ENCODE results near the gene RLN3.

The RLN3 gene

GRCh38 chr19:13993590-13994300 is 34.2 kb upstream of the RLN3 start:
- no peak for DNase-seq (ENCODE audit: low read depth)
- H3K4me3 ChIP-seq (ENCODE audit: low read length), result no peak overlapping the region
- no peak for TF ChIP-seq CTCF (conservative IDR thresholded peaks at IDR 0.05; ENCODE audit: low read length)

GRCh38 chr19:13995017-13995728 is 32.8 kb upstream of the RLN3 start:
- no peak overlapping the region for H3K4me3 ChIP-seq (ENCODE audit: low read length)
- no peak for TF ChIP-seq CTCF (conservative IDR thresholded peaks at IDR 0.05; ENCODE audit: low read length)
- DNase-seq (ENCODE audit: low read depth), result peak; percentile 79

GRCh38 chr19:13995878-13996765 is 31.8 kb upstream of the RLN3 start:
- no peak for DNase-seq (ENCODE audit: low read depth)
- TF ChIP-seq CTCF (conservative IDR thresholded peaks at IDR 0.05; ENCODE audit: low read length), result no peak
- H3K4me3 ChIP-seq (ENCODE audit: low read length), result no peak overlapping the region

GRCh38 chr19:13996928-13997630 is 30.9 kb upstream of the RLN3 start:
- no peak for DNase-seq (ENCODE audit: low read depth)
- no peak for TF ChIP-seq CTCF (conservative IDR thresholded peaks at IDR 0.05; ENCODE audit: low read length)

GRCh38 chr19:13997631-13997962 is 30.4 kb upstream of the RLN3 start:
- no peak for TF ChIP-seq CTCF (conservative IDR thresholded peaks at IDR 0.05; ENCODE audit: low read length)
- H3K4me3 ChIP-seq (ENCODE audit: low read length), result no peak overlapping the region
- DNase-seq (ENCODE audit: low read depth), result no peak

More at GRCh38 chr19:13996928-13997630, 30.9 kb upstream of the RLN3 start:
- no peak overlapping the region for H3K4me3 ChIP-seq (ENCODE audit: low read length)

GRCh38 chr19:13998426-13998825 is 29.5 kb upstream of the RLN3 start:
- H3K4me3 ChIP-seq (ENCODE audit: low read length), result no peak overlapping the region
- no peak for TF ChIP-seq CTCF (conservative IDR thresholded peaks at IDR 0.05; ENCODE audit: low read length)
- DNase-seq (ENCODE audit: low read depth), result no peak

All from AG10803 (cell line).